Fibroblast of villous mesenchyme (primary cell): ENCODE results near the gene KCNQ1OT1. TPM values are rescaled to one million over a fixed set of nuclear protein-coding genes. Genes with fewer than 3 reads are reported as not detected.
A peak's percentile ranks its signal among the peaks of the same experiment; 100 is the strongest.

Experiments used
- DNase-seq: peaks from one replicate; pipeline ENCODE4 v3.0.0-alpha.2; 2010; ENCODE audit warnings: low read depth
- H3K4me3 ChIP-seq: 2 replicates; pipeline ENCODE4 v1.5.1; 2011; ENCODE audit warnings: low read depth, mild to moderate bottlenecking, low read length
- CTCF ChIP-seq: IDR thresholded peaks from 2 replicates; pipeline ENCODE4 v1.5.1; 2012; ENCODE audit warnings: low read depth, mild to moderate bottlenecking, low read length; ENCODE audit not compliant: insufficient read depth
- total RNA-seq: library from RNA; depleted of rRNA; stranded (reverse); fragments of >200 nt; gene quantifications from 2 replicates; pipeline ENCODE4 v1.2.3, GENCODE V29; 2012

KCNQ1OT1 gene
- total RNA-seq, 1 donor = 6.0 TPM

GRCh38 chr11:2666828-2667570 is 32.8 kb downstream of the KCNQ1OT1 start:
- no peak for DNase-seq
- no peak for TF ChIP-seq CTCF
- H3K4me3 ChIP-seq = no peak overlapping the region

- no peak overlapping the region for H3K4me3 ChIP-seq
- peak; percentile 11 for DNase-seq
- TF ChIP-seq CTCF = no peak
Observed at GRCh38 chr11:2666401-2666741, 33.4 kb downstream of the KCNQ1OT1 start.

GRCh38 chr11:2665526-2666400 is 34.0 kb downstream of the KCNQ1OT1 start:
- no peak for TF ChIP-seq CTCF
- no peak overlapping the region for H3K4me3 ChIP-seq
- no peak for DNase-seq

GRCh38 chr11:2664791-2665525 is 34.8 kb downstream of the KCNQ1OT1 start:
- no peak for TF ChIP-seq CTCF
- no peak for DNase-seq
- H3K4me3 ChIP-seq = no peak overlapping the region

- DNase-seq = no peak
- TF ChIP-seq CTCF = no peak
- H3K4me3 ChIP-seq = no peak overlapping the region
Observed at GRCh38 chr11:2664376-2664775, 35.4 kb downstream of the KCNQ1OT1 start.

GRCh38 chr11:2663915-2664314 is 35.9 kb downstream of the KCNQ1OT1 start:
- no peak for TF ChIP-seq CTCF
- DNase-seq = no peak
- H3K4me3 ChIP-seq = no peak overlapping the region
